Natural killer cell (primary cell): ENCODE data around the gene SLC38A2. TPM values are rescaled to one million over a fixed set of nuclear protein-coding genes. Genes with fewer than 3 reads are reported as not detected.

ENCODE experiments used
- ATAC-seq, 3 donors: fragments of 150-1000 bp in 2 of 3; fragments of 200-7000 bp in 1 of 3; cut with Tn5 transposase; 1 replicate in 1 of 3; 2 replicates in 2 of 3; pipeline ENCODE4 v1.10.0; 2021; ENCODE audit warnings: mild to moderate bottlenecking in 2 of 3, moderate library complexity in 2 of 3
- DNase-seq, 2 donors: peaks; one replicate each; pipeline versions ENCODE4 v3.0.0 to v3.0.0-alpha.2; 2013 to 2021; ENCODE audit warnings: mixed read lengths in 1 of 2
- H3K27ac ChIP-seq: one replicate; pipeline ENCODE4 v1.5.1; 2013; ENCODE audit warnings: mild to moderate bottlenecking, low read length
- H3K27me3 ChIP-seq: one replicate; pipeline ENCODE4 v1.6.1; 2013; ENCODE audit warnings: low read length; ENCODE audit not compliant: control insufficient read depth, insufficient read depth
- H3K36me3 ChIP-seq: one replicate; pipeline ENCODE4 v1.6.1; 2013; ENCODE audit warnings: low read length; ENCODE audit not compliant: control insufficient read depth, insufficient read depth
- H3K4me1 ChIP-seq: one replicate; pipeline ENCODE4 v1.6.1; 2013; ENCODE audit warnings: low read length; ENCODE audit not compliant: control insufficient read depth, insufficient read depth
- H3K4me3 ChIP-seq: one replicate; pipeline ENCODE4 v1.5.1; 2013; ENCODE audit warnings: low read length
- H3K9me3 ChIP-seq: one replicate; pipeline ENCODE4 v1.6.1; 2013; ENCODE audit warnings: low read length; ENCODE audit not compliant: control insufficient read depth, insufficient read depth
- H3K27ac Mint-ChIP-seq, 2 donors: one replicate each; pipeline ENCODE4 v1.8.0; 2022; ENCODE audit warnings: mild to moderate bottlenecking in 2 of 2, mixed read lengths in 2 of 2, moderate library complexity in 1 of 2
- H3K27me3 Mint-ChIP-seq, 2 donors: one replicate each; pipeline ENCODE4 v1.8.0; 2022; ENCODE audit warnings: low read depth in 2 of 2, mixed read lengths in 2 of 2
- H3K36me3 Mint-ChIP-seq: one replicate; pipeline ENCODE4 v1.8.0; 2022; ENCODE audit warnings: mixed read lengths
- H3K4me1 Mint-ChIP-seq, 2 donors: one replicate each; pipeline ENCODE4 v1.8.0; 2022; ENCODE audit warnings: mixed read lengths in 2 of 2
- H3K4me3 Mint-ChIP-seq: one replicate; pipeline ENCODE4 v1.8.0; 2022; ENCODE audit warnings: mild to moderate bottlenecking, moderate library complexity, mixed read lengths
- H3K9me3 Mint-ChIP-seq, 2 donors: one replicate each; pipeline ENCODE4 v1.8.0; 2022; ENCODE audit warnings: mixed read lengths in 2 of 2
- CTCF ChIP-seq: fragments of 200-600 bp; IDR thresholded peaks from one replicate; pipeline ENCODE4 v1.8.0; 2022; ENCODE audit warnings: antibody characterized with exemption
- WGBS: methylation state at CpG from one replicate; pipeline ENCODE4 v1.1.7; 2013; ENCODE audit warnings: missing lambda C conversion rate; ENCODE audit not compliant: insufficient coverage; 5-methylcytosine and 5-hydroxymethylcytosine counted together
- intact Hi-C: fragments of 100-400 bp; cut with micrococcal nuclease; formaldehyde crosslinking; loops from one replicate; pipeline ENCODE4 v1.14.2; 2022
- total RNA-seq, 4 donors: library from RNA; stranded (reverse); fragments of 120-200 nt in 1 of 4; gene quantifications; one replicate each; pipeline versions ENCODE4 v1.2.3 to v1.2.4, GENCODE V29; 2013 to 2022

SLC38A2 gene
- total RNA-seq, 3 donors from 2014 or later (not counting 1 experiment from before 2014, with no cell fraction given): 131 to 241 (median 167) TPM

GRCh38 chr12:46362895-46363581 lies 9.5 kb downstream of the SLC38A2 start:
- no peak for TF ChIP-seq CTCF
- Mint-ChIP-seq H3K4me3 (peak overlapping the region; percentile 2), H3K36me3 (peaks cover 66% of the 10 kb centered on the region), H3K27me3 (no peaks in the 10 kb centered on the region), H3K4me1 (peaks cover 62 to 76% of the 10 kb centered on the region in 2 donors), H3K9me3 (no peaks in the 10 kb centered on the region), H3K27ac (peak overlapping the region; percentile 82 to 88)
- WGBS: 75% methylated on average over 1 of the region's 2 CpGs
- DNase-seq (no peak), ATAC-seq (no peak)
- H3K27me3 ChIP-seq: no peaks in the 10 kb centered on the region
- peaks cover 6% of the 10 kb centered on the region for H3K4me1 ChIP-seq
- intact Hi-C loops: no loop called here
- H3K4me3 ChIP-seq: no peak overlapping the region
- peaks cover 97% of the 10 kb centered on the region for H3K36me3 ChIP-seq
- H3K9me3 ChIP-seq: no peaks in the 10 kb centered on the region
- no peak overlapping the region for H3K27ac ChIP-seq

GRCh38 chr12:46361667-46362034 lies 10.9 kb downstream of the SLC38A2 start:
- intact Hi-C loops: no loop called here
- peaks cover 57 to 70% of the 10 kb centered on the region in 2 donors for H3K4me1 Mint-ChIP-seq

GRCh38 chr12:46360908-46361666 lies 11.5 kb downstream of the SLC38A2 start:
- Mint-ChIP-seq H3K9me3 (no peaks in the 10 kb centered on the region), H3K27ac (peak overlapping the region; percentile 82 to 88)
- H3K9me3 ChIP-seq: no peaks in the 10 kb centered on the region

More at GRCh38 chr12:46361667-46362034, 10.9 kb downstream of the SLC38A2 start:
- Mint-ChIP-seq H3K4me3 (peak overlapping the region; percentile 60), H3K27me3 (no peaks in the 10 kb centered on the region), H3K9me3 (no peaks in the 10 kb centered on the region), H3K27ac (peak overlapping the region; percentile 82 to 88), H3K36me3 (peaks cover 55% of the 10 kb centered on the region)
- Histone ChIP-seq H3K27ac (peak overlapping the region; percentile 38), H3K9me3 (no peaks in the 10 kb centered on the region), H3K36me3 (peaks cover 83% of the 10 kb centered on the region), H3K27me3 (no peaks in the 10 kb centered on the region), H3K4me1 (no peaks in the 10 kb centered on the region), H3K4me3 (no peak overlapping the region)
- no peak for TF ChIP-seq CTCF
- ATAC-seq: no peak
- no peak for DNase-seq
- 62% methylated on average over 2 of the region's 2 CpGs for WGBS

More at GRCh38 chr12:46360908-46361666, 11.5 kb downstream of the SLC38A2 start:
- ATAC-seq (peak in 2 of 3 donors; percentile 29), DNase-seq (no peak)
- H3K36me3 ChIP-seq: peaks cover 77% of the 10 kb centered on the region
- Mint-ChIP-seq H3K4me3 (peak overlapping the region; percentile 17), H3K36me3 (peaks cover 52% of the 10 kb centered on the region), H3K4me1 (peaks cover 57 to 70% of the 10 kb centered on the region in 2 donors), H3K27me3 (no peaks in the 10 kb centered on the region)
- no peak overlapping the region for H3K4me3 ChIP-seq
- no peaks in the 10 kb centered on the region for H3K4me1 ChIP-seq
- H3K27ac ChIP-seq: peak overlapping the region; percentile 38
- WGBS: 13% methylated on average over 1 of the region's 2 CpGs
- no peak for TF ChIP-seq CTCF
- no peaks in the 10 kb centered on the region for H3K27me3 ChIP-seq
- intact Hi-C loops: no loop called here
